Spleen (tissue), 7 donors: ENCODE measurements around the gene SUPT20H.

Experiments used
- CTCF ChIP-seq, 11 experiments: fragments of 200-600 bp in 7 of 11; fragments of 450-650 bp in 4 of 11; sonication (generic) in 4 of 11; IDR thresholded peaks in 8 of 11; conservative IDR thresholded peaks in 3 of 11; 1 replicate in 7 of 11; 2 replicates in 4 of 11; pipeline versions ENCODE4 v1.4.0 to v1.8.0; 2016 to 2021; ENCODE audit warnings: antibody characterized with exemption in 11 of 11, inconsistent platforms in 4 of 11, mild to moderate bottlenecking in 1 of 11
- POLR2A ChIP-seq, 3 donors: fragments of 450-650 bp; IDR thresholded peaks; one replicate each; pipeline ENCODE4 v1.5.1; 2017; ENCODE audit warnings: antibody characterized with exemption in 3 of 3, mild to moderate bottlenecking in 1 of 3
- POLR2AphosphoS5 ChIP-seq, 3 donors: sonication (generic); formaldehyde crosslinking; IDR thresholded peaks; one replicate each; pipeline ENCODE4 v1.5.1; 2017; ENCODE audit warnings: antibody characterized with exemption in 3 of 3
- donor health status: DM: no; HTN: no; CAD: no; lungs with moderate emphysema.
- donor health status: DM: no; HTN: no; CAD: no.
- donor health status: DM: no; HTN: no; CAD: no.

DNA sequence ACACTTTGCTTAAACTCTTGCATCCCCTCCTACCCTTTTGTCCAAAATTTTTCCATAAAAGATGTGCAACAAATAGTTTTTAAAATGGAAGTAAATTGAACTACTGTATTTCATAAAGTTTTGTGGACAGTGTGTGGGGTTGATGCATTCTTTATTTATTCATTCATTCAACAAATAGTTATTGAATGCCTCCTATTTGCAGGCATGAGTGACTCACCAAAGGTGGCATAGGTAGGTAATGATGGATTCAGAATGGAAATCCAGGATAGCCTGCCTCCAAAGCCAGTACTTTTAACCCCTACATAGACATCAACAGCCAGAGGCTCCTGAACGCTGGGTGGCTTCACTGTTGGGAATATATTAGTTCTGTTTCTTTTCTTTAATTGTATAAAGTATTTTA, 48.4 kb upstream of the SUPT20H start:
- TF ChIP-seq CTCF (IDR thresholded peaks at IDR 0.05 in 8 of 11, conservative IDR thresholded peaks at IDR 0.05 in 3 of 11), result no peak
- TF ChIP-seq POLR2A (IDR thresholded peaks at IDR 0.05), result no peak
- TF ChIP-seq POLR2AphosphoS5 (IDR thresholded peaks at IDR 0.05), result no peak
